Measurements from ENCODE around the gene SIRT5. TPM values are rescaled to one million over a fixed set of nuclear protein-coding genes. Genes with fewer than 3 reads are reported as not detected.

The SIRT5 gene
- total RNA-seq, 2 donors from 2014 or later, result 13.3 to 13.7 TPM

- Histone ChIP-seq H3K4me1 (peaks cover 7% of the 10 kb centered on the region), H3K27me3 (no peaks in the 10 kb centered on the region), H3K4me3 (peak within 1 kb of the TSS; percentile 78), H3K9me3 (no peaks in the 10 kb centered on the region), H3K27ac (peak within 1 kb of the TSS; percentile 87), H3K9ac (ENCODE audit: low read depth in 2 of 2, low read length in 2 of 2) (peak within 1 kb of the TSS; percentile 95 to 97), H3K36me3 (peaks cover 7% of the 10 kb centered on the region)
- peak; percentile 98 for DNase-seq
- peak; percentile 80 for TF ChIP-seq CTCF (IDR thresholded peaks at IDR 0.05)
- intact Hi-C loops (cut with DNase I), result no loop called here
Observed at GRCh38 chr6:13614926-13615791, 40.8 kb downstream of the SIRT5 start, which contains the start of gene NOL7. TSS of gene NOL7 (plus strand) at chr6:13615335. CDS start at chr6:13615359, 24 bp downstream.

GRCh38 chr6:13615792-13616120, 41.4 kb downstream of the SIRT5 start:
- Histone ChIP-seq H3K9ac (ENCODE audit: low read depth in 2 of 2, low read length in 2 of 2) (peak overlapping the region; percentile 82 to 97), H3K9me3 (no peaks in the 10 kb centered on the region), H3K4me1 (peaks cover 7% of the 10 kb centered on the region), H3K4me3 (peak overlapping the region; percentile 78), H3K36me3 (peaks cover 8% of the 10 kb centered on the region), H3K27ac (peak overlapping the region; percentile 87), H3K27me3 (no peaks in the 10 kb centered on the region)
- no peak for TF ChIP-seq CTCF (IDR thresholded peaks at IDR 0.05)
- intact Hi-C loops (cut with DNase I), result no loop called here
- peak; percentile 71 for DNase-seq

DNA sequence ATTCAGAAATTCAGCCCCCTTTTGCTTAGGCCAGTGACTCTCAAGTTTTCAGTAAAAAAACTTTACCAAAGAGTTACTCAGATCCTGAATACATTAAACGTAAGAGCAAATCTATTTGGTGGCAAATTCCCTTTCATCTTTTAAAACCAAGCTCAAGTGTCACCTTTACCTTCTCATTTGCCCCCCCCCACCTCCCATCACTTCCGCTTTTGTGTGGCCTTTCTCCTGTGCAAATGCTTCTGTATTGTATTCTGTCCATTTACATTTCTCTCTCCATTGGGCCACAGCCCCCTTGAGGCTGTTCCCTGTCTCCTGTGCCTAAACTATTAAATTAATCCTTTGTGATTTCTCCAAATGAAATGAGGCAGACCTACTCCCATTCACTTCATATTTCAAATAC, 42.7 kb downstream of the SIRT5 start:
- Histone ChIP-seq H3K9me3 (no peaks in the 10 kb centered on the region), H3K27me3 (no peaks in the 10 kb centered on the region), H3K4me3 (no peak overlapping the region), H3K36me3 (peaks cover 19% of the 10 kb centered on the region), H3K27ac (no peak overlapping the region), H3K9ac (ENCODE audit: low read depth in 2 of 2, low read length in 2 of 2) (no peak overlapping the region), H3K4me1 (peaks cover 7% of the 10 kb centered on the region)
- no peak for DNase-seq
- intact Hi-C loops (cut with DNase I), result no loop called here
- TF ChIP-seq CTCF (IDR thresholded peaks at IDR 0.05), result no peak

- Histone ChIP-seq H3K9me3 (no peaks in the 10 kb centered on the region), H3K4me3 (no peak overlapping the region), H3K4me1 (no peaks in the 10 kb centered on the region), H3K27ac (no peak overlapping the region), H3K36me3 (peaks cover 13% of the 10 kb centered on the region), H3K9ac (ENCODE audit: low read depth in 2 of 2, low read length in 2 of 2) (no peak overlapping the region), H3K27me3 (no peaks in the 10 kb centered on the region)
- peak; percentile 44 for TF ChIP-seq CTCF (IDR thresholded peaks at IDR 0.05)
- intact Hi-C loops (cut with DNase I), result loop anchor here (5.0 to 10.0 kb wide), 2 partner anchors 60 to 82 kb away; no protein-coding TSS in a partner anchor
- DNase-seq, result no peak
Observed at GRCh38 chr6:13624871-13625288, 50.5 kb downstream of the SIRT5 start.

DNA sequence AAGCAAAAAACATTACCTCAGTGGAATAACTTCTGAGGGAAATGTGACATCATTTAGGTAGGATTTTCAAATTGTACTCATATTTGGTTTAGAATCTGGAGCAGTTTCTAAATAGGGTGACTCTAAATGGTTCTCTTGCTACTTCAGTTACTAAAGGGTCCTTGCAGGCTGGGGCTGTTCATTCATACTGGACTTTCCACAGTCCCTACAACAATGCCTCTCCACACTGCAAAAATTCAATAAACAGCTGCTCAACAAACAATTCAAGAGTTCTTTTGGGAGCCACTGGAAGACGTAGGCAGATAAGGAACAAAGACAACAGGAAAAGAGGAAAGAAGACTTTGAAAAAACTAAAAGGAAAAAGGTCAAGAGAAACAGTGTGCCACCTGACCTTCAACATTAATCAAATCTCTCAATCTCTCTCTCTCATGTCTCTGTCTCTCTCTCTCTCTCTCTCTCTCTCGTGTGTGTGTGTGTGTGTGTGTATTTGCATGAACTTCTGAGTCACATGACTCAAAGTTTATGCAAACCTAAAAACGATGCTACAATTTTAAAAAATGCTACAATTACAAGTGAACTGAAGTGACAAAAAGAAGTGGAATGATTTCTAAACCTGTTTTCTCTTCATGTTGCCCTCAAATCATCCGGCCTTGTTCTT, 55.2 kb downstream of the SIRT5 start:
- Histone ChIP-seq H3K9me3 (no peaks in the 10 kb centered on the region), H3K27me3 (no peaks in the 10 kb centered on the region), H3K9ac (ENCODE audit: low read depth in 2 of 2, low read length in 2 of 2) (no peak overlapping the region), H3K36me3 (no peaks in the 10 kb centered on the region), H3K4me1 (no peaks in the 10 kb centered on the region), H3K4me3 (no peak overlapping the region), H3K27ac (no peak overlapping the region)
- intact Hi-C loops (cut with DNase I), result loop anchor here (10.0 kb wide), 1 partner anchor 55 kb away; no protein-coding TSS in a partner anchor
- DNase-seq, result no peak
- TF ChIP-seq CTCF (IDR thresholded peaks at IDR 0.05), result no peak
